Measurements from ENCODE around the gene TECPR1.

DNA sequence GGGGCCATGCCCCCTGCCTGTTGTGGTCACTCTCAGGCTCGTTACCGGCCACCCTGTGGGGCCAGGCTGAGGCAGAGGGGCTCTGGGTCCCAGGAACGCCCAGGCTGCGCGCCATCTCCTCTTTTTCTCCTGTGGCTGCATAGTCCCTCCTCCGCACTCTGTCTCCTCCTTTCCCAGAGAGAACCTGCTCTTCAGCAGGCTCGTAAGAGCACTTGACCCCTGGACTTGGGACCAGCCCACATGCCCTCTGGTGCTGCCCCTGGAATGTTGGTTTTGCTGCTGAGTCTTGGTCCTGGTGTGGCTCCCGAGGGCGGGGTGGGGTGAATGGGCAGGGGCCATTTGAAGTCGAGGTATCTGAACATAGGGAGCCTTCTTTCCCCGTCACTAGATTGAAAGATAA, 47.4 kb downstream of the TECPR1 start:
- TF ChIP-seq ZNF138 (tag by site-specific recombination; IDR thresholded peaks at IDR 0.05; ENCODE audit: borderline replicate concordance) (no peak), ZNF354C (tag by site-specific recombination; IDR thresholded peaks at IDR 0.05; ENCODE audit: borderline replicate concordance, low read depth) (no peak), ZFP69B (tag by site-specific recombination; IDR thresholded peaks at IDR 0.05) (no peak), ZNF423 (tag by site-specific recombination; IDR thresholded peaks at IDR 0.05) (no peak), ZNF2 (tag by site-specific recombination; IDR thresholded peaks at IDR 0.05) (no peak), ZBTB8A (tag by site-specific recombination; IDR thresholded peaks at IDR 0.05) (no peak), ZNF239 (tag by site-specific recombination; IDR thresholded peaks at IDR 0.05) (no peak), ZNF248 (tag by site-specific recombination; IDR thresholded peaks at IDR 0.05) (no peak)
- TF ChIP-seq, protein P1, sequence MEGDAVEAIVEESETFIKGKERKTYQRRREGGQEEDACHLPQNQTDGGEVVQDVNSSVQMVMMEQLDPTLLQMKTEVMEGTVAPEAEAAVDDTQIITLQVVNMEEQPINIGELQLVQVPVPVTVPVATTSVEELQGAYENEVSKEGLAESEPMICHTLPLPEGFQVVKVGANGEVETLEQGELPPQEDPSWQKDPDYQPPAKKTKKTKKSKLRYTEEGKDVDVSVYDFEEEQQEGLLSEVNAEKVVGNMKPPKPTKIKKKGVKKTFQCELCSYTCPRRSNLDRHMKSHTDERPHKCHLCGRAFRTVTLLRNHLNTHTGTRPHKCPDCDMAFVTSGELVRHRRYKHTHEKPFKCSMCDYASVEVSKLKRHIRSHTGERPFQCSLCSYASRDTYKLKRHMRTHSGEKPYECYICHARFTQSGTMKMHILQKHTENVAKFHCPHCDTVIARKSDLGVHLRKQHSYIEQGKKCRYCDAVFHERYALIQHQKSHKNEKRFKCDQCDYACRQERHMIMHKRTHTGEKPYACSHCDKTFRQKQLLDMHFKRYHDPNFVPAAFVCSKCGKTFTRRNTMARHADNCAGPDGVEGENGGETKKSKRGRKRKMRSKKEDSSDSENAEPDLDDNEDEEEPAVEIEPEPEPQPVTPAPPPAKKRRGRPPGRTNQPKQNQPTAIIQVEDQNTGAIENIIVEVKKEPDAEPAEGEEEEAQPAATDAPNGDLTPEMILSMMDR (tag by site-specific recombination; IDR thresholded peaks at IDR 0.05) = no peak
- TF ChIP-seq, protein P2, sequence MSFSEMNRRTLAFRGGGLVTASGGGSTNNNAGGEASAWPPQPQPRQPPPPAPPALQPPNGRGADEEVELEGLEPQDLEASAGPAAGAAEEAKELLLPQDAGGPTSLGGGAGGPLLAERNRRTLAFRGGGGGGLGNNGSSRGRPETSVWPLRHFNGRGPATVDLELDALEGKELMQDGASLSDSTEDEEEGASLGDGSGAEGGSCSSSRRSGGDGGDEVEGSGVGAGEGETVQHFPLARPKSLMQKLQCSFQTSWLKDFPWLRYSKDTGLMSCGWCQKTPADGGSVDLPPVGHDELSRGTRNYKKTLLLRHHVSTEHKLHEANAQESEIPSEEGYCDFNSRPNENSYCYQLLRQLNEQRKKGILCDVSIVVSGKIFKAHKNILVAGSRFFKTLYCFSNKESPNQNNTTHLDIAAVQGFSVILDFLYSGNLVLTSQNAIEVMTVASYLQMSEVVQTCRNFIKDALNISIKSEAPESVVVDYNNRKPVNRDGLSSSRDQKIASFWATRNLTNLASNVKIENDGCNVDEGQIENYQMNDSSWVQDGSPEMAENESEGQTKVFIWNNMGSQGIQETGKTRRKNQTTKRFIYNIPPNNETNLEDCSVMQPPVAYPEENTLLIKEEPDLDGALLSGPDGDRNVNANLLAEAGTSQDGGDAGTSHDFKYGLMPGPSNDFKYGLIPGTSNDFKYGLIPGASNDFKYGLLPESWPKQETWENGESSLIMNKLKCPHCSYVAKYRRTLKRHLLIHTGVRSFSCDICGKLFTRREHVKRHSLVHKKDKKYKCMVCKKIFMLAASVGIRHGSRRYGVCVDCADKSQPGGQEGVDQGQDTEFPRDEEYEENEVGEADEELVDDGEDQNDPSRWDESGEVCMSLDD (tag by site-specific recombination; IDR thresholded peaks at IDR 0.05) = no peak

Data from HEK293 (cell line).